Measurements from ENCODE around the gene TM7SF3. TPM values are rescaled to one million over a fixed set of nuclear protein-coding genes. Genes with fewer than 3 reads are reported as not detected.
"Not testable (repeated sequence)": the region's sequence is repeated elsewhere in the genome, so short reads cannot be mapped to it uniquely, and the experiment has no call there.

Gene TM7SF3
- total RNA-seq, 1 donor from 2014 or later, result 30.3 TPM

- no peak for DNase-seq
- no peaks in the 10 kb centered on the region for H3K4me1 Mint-ChIP-seq (ENCODE audit: low read depth, unreplicated experiment)
- no peak overlapping the region for H3K27ac Mint-ChIP-seq (ENCODE audit: unreplicated experiment)
- TF ChIP-seq CTCF (IDR thresholded peaks at IDR 0.05; ENCODE audit: partially characterized antibody, unreplicated experiment), result no peak
- no peaks in the 10 kb centered on the region for H3K27me3 Mint-ChIP-seq (ENCODE audit: unreplicated experiment)
- H3K36me3 Mint-ChIP-seq (ENCODE audit: unreplicated experiment), result no peaks in the 10 kb centered on the region
- no peak overlapping the region for H3K4me3 Mint-ChIP-seq (ENCODE audit: unreplicated experiment)
- H3K9me3 Mint-ChIP-seq (ENCODE audit: unreplicated experiment), result no peaks in the 10 kb centered on the region
Measured at GRCh38 chr12:27055966-27056365, 41.8 kb upstream of the TM7SF3 start.

GRCh38 chr12:27052742-27053141, 38.6 kb upstream of the TM7SF3 start:
- TF ChIP-seq CTCF (IDR thresholded peaks at IDR 0.05; ENCODE audit: partially characterized antibody, unreplicated experiment), result no peak
- H3K36me3 Mint-ChIP-seq (ENCODE audit: unreplicated experiment), result no peaks in the 10 kb centered on the region
- H3K4me1 Mint-ChIP-seq (ENCODE audit: low read depth, unreplicated experiment), result no peaks in the 10 kb centered on the region
- H3K27ac Mint-ChIP-seq (ENCODE audit: unreplicated experiment), result no peak overlapping the region
- no peak overlapping the region for H3K4me3 Mint-ChIP-seq (ENCODE audit: unreplicated experiment)
- no peaks in the 10 kb centered on the region for H3K27me3 Mint-ChIP-seq (ENCODE audit: unreplicated experiment)
- H3K9me3 Mint-ChIP-seq (ENCODE audit: unreplicated experiment), result no peaks in the 10 kb centered on the region
- no peak for DNase-seq

- H3K27ac Mint-ChIP-seq (ENCODE audit: unreplicated experiment), result no peak overlapping the region
- H3K9me3 Mint-ChIP-seq (ENCODE audit: unreplicated experiment), result no peaks in the 10 kb centered on the region
- H3K4me3 Mint-ChIP-seq (ENCODE audit: unreplicated experiment), result no peak overlapping the region
- no peak for TF ChIP-seq CTCF (IDR thresholded peaks at IDR 0.05; ENCODE audit: partially characterized antibody, unreplicated experiment)
- DNase-seq, result no peak
- no peaks in the 10 kb centered on the region for H3K27me3 Mint-ChIP-seq (ENCODE audit: unreplicated experiment)
- no peaks in the 10 kb centered on the region for H3K4me1 Mint-ChIP-seq (ENCODE audit: low read depth, unreplicated experiment)
- H3K36me3 Mint-ChIP-seq (ENCODE audit: unreplicated experiment), result no peaks in the 10 kb centered on the region
Measured at GRCh38 chr12:27052176-27052575, 38.0 kb upstream of the TM7SF3 start.

GRCh38 chr12:27048822-27049752, 34.9 kb upstream of the TM7SF3 start:
- H3K4me1 Mint-ChIP-seq (ENCODE audit: low read depth, unreplicated experiment), result no peaks in the 10 kb centered on the region
- no peaks in the 10 kb centered on the region for H3K9me3 Mint-ChIP-seq (ENCODE audit: unreplicated experiment)
- no peak for DNase-seq
- H3K27ac Mint-ChIP-seq (ENCODE audit: unreplicated experiment), result no peak overlapping the region
- peaks cover 6% of the 10 kb centered on the region for H3K36me3 Mint-ChIP-seq (ENCODE audit: unreplicated experiment)
- no peak for TF ChIP-seq CTCF (IDR thresholded peaks at IDR 0.05; ENCODE audit: partially characterized antibody, unreplicated experiment)
- no peaks in the 10 kb centered on the region for H3K27me3 Mint-ChIP-seq (ENCODE audit: unreplicated experiment)
- H3K4me3 Mint-ChIP-seq (ENCODE audit: unreplicated experiment), result no peak overlapping the region

- not testable (repeated sequence) for H3K4me1 Mint-ChIP-seq (ENCODE audit: low read depth, unreplicated experiment); H3K27me3 Mint-ChIP-seq (ENCODE audit: unreplicated experiment); H3K4me3 Mint-ChIP-seq (ENCODE audit: unreplicated experiment); H3K27ac Mint-ChIP-seq (ENCODE audit: unreplicated experiment); H3K9me3 Mint-ChIP-seq (ENCODE audit: unreplicated experiment); DNase-seq
- H3K36me3 Mint-ChIP-seq (ENCODE audit: unreplicated experiment), result peaks cover 16% of the 10 kb centered on the region
Measured at GRCh38 chr12:27042018-27042417, 27.8 kb upstream of the TM7SF3 start.

GRCh38 chr12:27040637-27041036, 26.5 kb upstream of the TM7SF3 start:
- not testable (repeated sequence) for DNase-seq; H3K27ac Mint-ChIP-seq (ENCODE audit: unreplicated experiment); H3K4me1 Mint-ChIP-seq (ENCODE audit: low read depth, unreplicated experiment); H3K9me3 Mint-ChIP-seq (ENCODE audit: unreplicated experiment); H3K27me3 Mint-ChIP-seq (ENCODE audit: unreplicated experiment); H3K4me3 Mint-ChIP-seq (ENCODE audit: unreplicated experiment)
- H3K36me3 Mint-ChIP-seq (ENCODE audit: unreplicated experiment), result peaks cover 16% of the 10 kb centered on the region

Data from glutamatergic neuron (in vitro differentiated cells).